ENCODE measurements around the gene E4F1. TPM values are rescaled to one million over a fixed set of nuclear protein-coding genes. Genes with fewer than 3 reads are reported as not detected.

Gene E4F1
- total and polyA plus RNA-seq, 2 of the 13 experiments (the other 11 are each of a cell fraction or from before 2014, with no cell fraction given): 13.8 to 19.5 TPM

GRCh38 chr16:2223221-2223941 is at the start of gene E4F1 (continued):
- TF ChIP-seq SNAPC4 (CRISPR knock-in tag; IDR thresholded peaks at IDR 0.05) (no peak), JDP2 (CRISPR knock-in tag; IDR thresholded peaks at IDR 0.05; ENCODE audit: borderline replicate concordance) (no peak), ZNF563 (CRISPR knock-in tag; IDR thresholded peaks at IDR 0.05) (no peak), LRRFIP1 (CRISPR knock-in tag; conservative IDR thresholded peaks at IDR 0.05) (no peak), REST (IDR thresholded peaks at IDR 0.05; ENCODE audit: borderline replicate concordance in 1 of 2, low read depth in 1 of 2, low read length in 2 of 2) (no peak; a peak in 1 of 4 replicates), ARNT (IDR thresholded peaks at IDR 0.05) (no peak), FIP1L1 (IDR thresholded peaks at IDR 0.05; ENCODE audit: borderline replicate concordance, insufficient read depth, low read depth, low read length) (no peak), ZBTB39 (CRISPR knock-in tag; IDR thresholded peaks at IDR 0.05) (no peak), ZNF841 (CRISPR knock-in tag; IDR thresholded peaks at IDR 0.05; ENCODE audit: borderline replicate concordance) (no peak), ZBTB10 (CRISPR knock-in tag; IDR thresholded peaks at IDR 0.05; ENCODE audit: borderline replicate concordance) (no peak; the same call in 1 of the 2 replicates)
